ENCODE results near the gene APOC1.

GRCh38 chr19:44948237-44948636 is 33.8 kb downstream of the APOC1 start:
- no peak for TF ChIP-seq POLR2AphosphoS5 (IDR thresholded peaks at IDR 0.05; ENCODE audit: low read depth, low read length)
- no peak for TF ChIP-seq REST (IDR thresholded peaks at IDR 0.05; ENCODE audit: insufficient read depth in 1 of 2, low read depth in 2 of 2, low read length in 2 of 2)
- TF ChIP-seq SIN3A (IDR thresholded peaks at IDR 0.05; ENCODE audit: borderline replicate concordance, insufficient read depth, low read length): no peak
- no peak for TF ChIP-seq TAF1 (IDR thresholded peaks at IDR 0.05; ENCODE audit: borderline replicate concordance, insufficient read depth, low read length)

All from PFSK-1 (cell line).